Ascending aorta (tissue), 2 donors: Measurements from ENCODE around the gene CRIP2. TPM values are rescaled to one million over a fixed set of nuclear protein-coding genes. Genes with fewer than 3 reads are reported as not detected.

Source experiments
- DNase-seq, 2 donors: peaks; one replicate each; pipeline ENCODE4 v3.0.0-alpha.2; 2019; ENCODE audit warnings: low spot score in 2 of 2
- H3K27ac ChIP-seq, 2 donors: fragments of 200-600 bp; sonication (generic); one replicate each; pipeline ENCODE4 v1.5.1; 2016 to 2017; ENCODE audit warnings: mild to moderate bottlenecking in 1 of 2
- H3K27me3 ChIP-seq: fragments of 200-600 bp; sonication (generic); one replicate; pipeline ENCODE4 v1.5.1; 2017
- H3K36me3 ChIP-seq, 2 donors: fragments of 200-600 bp; sonication (generic); one replicate each; pipeline ENCODE4 v1.5.1; 2016
- H3K4me1 ChIP-seq, 2 donors: fragments of 200-600 bp; sonication (generic); one replicate each; pipeline ENCODE4 v1.5.1; 2016 to 2017; ENCODE audit warnings: mild to moderate bottlenecking in 1 of 2
- H3K4me3 ChIP-seq, 2 donors: fragments of 200-600 bp; sonication (generic); one replicate each; pipeline ENCODE4 v1.5.1; 2016 to 2017; ENCODE audit warnings: mild to moderate bottlenecking in 1 of 2
- H3K9me3 ChIP-seq, 2 donors: fragments of 200-600 bp; sonication (generic); one replicate each; pipeline ENCODE4 v1.5.1; 2016
- CTCF ChIP-seq, 3 experiments: fragments of 200-600 bp in 2 of 3; fragments of 450-650 bp in 1 of 3; sonication (generic) in 2 of 3; IDR thresholded peaks; one replicate each; pipeline ENCODE4 v1.5.1; 2016 to 2019; ENCODE audit warnings: antibody characterized with exemption in 3 of 3, mild to moderate bottlenecking in 1 of 3, moderate library complexity in 1 of 3
- intact Hi-C: fragments of 100-400 bp; cut with DNase I; formaldehyde crosslinking; loops from one replicate; pipeline ENCODE4 v1.15.1; 2023
- total RNA-seq: library from RNA; depleted of rRNA; stranded (reverse); fragments of >200 nt; gene quantifications from one replicate; pipeline ENCODE4 v1.1.0, GENCODE V29; 2016

The CRIP2 gene
- total RNA-seq, 1 donor from 2014 or later = 665 TPM

- Histone ChIP-seq H3K27ac (peak overlapping the region; percentile 75), H3K27me3 (no peaks in the 10 kb centered on the region), H3K36me3 (no peaks in the 10 kb centered on the region), H3K4me1 (peaks cover 13 to 30% of the 10 kb centered on the region in 2 donors), H3K4me3 (peak overlapping the region; percentile 77 to 90), H3K9me3 (no peaks in the 10 kb centered on the region)
- intact Hi-C loops = loop anchor here (1.0 to 5.0 kb wide), 6 partner anchors 17 to 399 kb away; partner anchors contain the start of genes BRF1, CRIP2, MTA1 and TEX22
- TF ChIP-seq CTCF (IDR thresholded peaks at IDR 0.05) = no peak
- DNase-seq = peak in 1 of 2 donors; percentile 22
Observed at GRCh38 chr14:105491366-105491973, 16.8 kb downstream of the CRIP2 start.

- no peaks in the 10 kb centered on the region for H3K9me3 ChIP-seq
- H3K36me3 ChIP-seq = no peaks in the 10 kb centered on the region
- H3K27ac ChIP-seq = peak overlapping the region in 1 of 2 donors; percentile 75
- H3K4me1 ChIP-seq = peaks cover 12 to 24% of the 10 kb centered on the region in 2 donors
- intact Hi-C loops = loop anchor here (5.0 kb wide), 1 partner anchor 400 kb away; no protein-coding TSS in a partner anchor
- H3K4me3 ChIP-seq = peak overlapping the region in 1 of 2 donors; percentile 90
- H3K27me3 ChIP-seq = no peaks in the 10 kb centered on the region
- DNase-seq = peak in 1 of 2 donors; percentile 8
- TF ChIP-seq CTCF (IDR thresholded peaks at IDR 0.05) = no peak
Observed at GRCh38 chr14:105492031-105492970, 17.7 kb downstream of the CRIP2 start.

GRCh38 chr14:105492971-105493871, 18.6 kb downstream of the CRIP2 start:
- Histone ChIP-seq H3K27me3 (no peaks in the 10 kb centered on the region), H3K4me3 (no peak overlapping the region), H3K9me3 (no peaks in the 10 kb centered on the region), H3K27ac (no peak overlapping the region), H3K4me1 (peaks cover 7 to 22% of the 10 kb centered on the region in 2 donors), H3K36me3 (peaks cover 0 to 3% of the 10 kb centered on the region in 2 donors)
- DNase-seq = peak in 1 of 2 donors; percentile 67
- TF ChIP-seq CTCF (IDR thresholded peaks at IDR 0.05) = no peak
- intact Hi-C loops = loop anchor here (5.0 kb wide), 1 partner anchor 401 kb away; no protein-coding TSS in a partner anchor

- Histone ChIP-seq H3K27ac (no peak overlapping the region), H3K4me1 (peaks cover 3 to 14% of the 10 kb centered on the region in 2 donors), H3K36me3 (peaks cover 0 to 10% of the 10 kb centered on the region in 2 donors), H3K9me3 (no peaks in the 10 kb centered on the region), H3K4me3 (no peak overlapping the region), H3K27me3 (no peaks in the 10 kb centered on the region)
- intact Hi-C loops = loop anchor here (5.0 kb wide), 1 partner anchor 402 kb away; no protein-coding TSS in a partner anchor
- no peak for TF ChIP-seq CTCF (IDR thresholded peaks at IDR 0.05)
- no peak for DNase-seq
Observed at GRCh38 chr14:105493921-105494605, 19.4 kb downstream of the CRIP2 start.
